ENCODE measurements around the gene OGFOD2. TPM values are rescaled to one million over a fixed set of nuclear protein-coding genes. Genes with fewer than 3 reads are reported as not detected.
A peak's percentile ranks its signal among the peaks of the same experiment; 100 is the strongest.

The OGFOD2 gene
- polyA plus RNA-seq, 1 donor (not counting 4 experiments of a cell fraction or from before 2014, with no cell fraction given), result 6.9 TPM

DNA sequence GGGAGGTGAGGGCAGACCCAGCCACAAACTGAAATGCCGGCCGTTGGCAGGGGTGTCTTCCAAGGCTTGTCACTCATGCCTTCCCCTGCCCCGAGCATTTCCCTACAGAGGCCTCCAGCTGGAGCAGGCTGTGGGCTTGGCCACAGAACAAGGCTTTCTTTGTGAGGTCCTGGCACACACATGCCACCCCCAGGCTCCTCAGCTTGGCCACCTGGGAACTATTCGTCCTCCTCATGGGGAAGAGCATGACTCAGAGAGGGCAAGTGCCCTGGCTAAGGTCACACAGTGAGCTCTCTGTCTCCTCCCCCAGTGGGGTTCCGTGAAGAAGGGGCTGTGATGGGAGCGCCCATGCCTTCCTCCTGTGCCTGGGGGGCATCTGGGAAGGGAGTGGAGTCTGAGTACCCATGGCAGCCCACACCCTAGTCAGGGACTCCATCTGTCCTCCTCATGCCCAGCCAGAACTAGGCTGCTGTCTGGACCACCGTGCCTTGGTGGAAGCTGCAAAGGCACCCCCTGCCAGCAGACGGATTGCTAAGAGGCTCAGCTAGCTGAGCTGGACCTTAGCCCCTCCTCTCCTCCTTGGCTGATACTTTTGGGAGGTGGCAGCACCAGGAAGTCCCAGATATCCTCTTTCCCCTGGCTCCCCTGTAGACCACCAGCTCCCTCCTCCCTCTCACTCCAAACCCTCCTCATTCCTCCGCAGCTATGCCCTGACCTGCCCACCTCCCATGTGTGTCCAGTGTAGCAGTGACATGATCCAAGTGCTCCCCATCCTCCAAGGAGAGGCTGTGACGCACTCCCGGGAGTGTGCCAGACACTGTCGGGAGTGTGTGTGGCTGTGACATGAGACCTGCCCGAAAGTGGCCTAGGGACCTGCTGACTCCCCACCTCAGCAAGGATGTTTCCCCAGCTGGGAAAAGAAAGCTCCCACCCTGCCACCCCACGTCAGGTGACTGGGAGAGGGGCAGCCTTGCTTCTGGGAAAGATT lies 30.1 kb upstream of the OGFOD2 start:
- Histone ChIP-seq H3K9ac (ENCODE audit: control insufficient read depth, extremely low read depth, insufficient read depth, low read length) (peak overlapping the region; percentile 34), H2AFZ (ENCODE audit: control insufficient read depth, low read length) (peak overlapping the region; percentile 49)

GRCh38 chr12:122946690-122947341 lies 28.2 kb upstream of the OGFOD2 start:
- Histone ChIP-seq H4K20me1 (ENCODE audit: control insufficient read depth, extremely low read depth, insufficient read depth, low read length) (no peaks in the 10 kb centered on the region), H3K27ac (ENCODE audit: control insufficient read depth, insufficient read depth, low read length) (peak overlapping the region; percentile 88), H3K4me1 (ENCODE audit: control insufficient read depth, extremely low read depth, insufficient read depth, low read length) (peaks cover 43% of the 10 kb centered on the region), H3K9ac (ENCODE audit: control insufficient read depth, extremely low read depth, insufficient read depth, low read length) (peak overlapping the region; percentile 76), H3K36me3 (ENCODE audit: control insufficient read depth in 2 of 2, extremely low read depth in 1 of 2, insufficient read depth in 2 of 2, low read length in 2 of 2) (no peaks in the 10 kb centered on the region), H2AFZ (ENCODE audit: control insufficient read depth, low read length) (peak overlapping the region; percentile 59), H3K4me2 (ENCODE audit: control insufficient read depth, extremely low read depth, insufficient read depth, low read depth, low read length) (peak overlapping the region; percentile 51), H3K4me3 (ENCODE audit: control insufficient read depth in 2 of 3, extremely low read depth in 1 of 3, insufficient read depth in 2 of 3, low read depth in 1 of 3, low read length in 3 of 3) (no peak overlapping the region), H3K79me2 (ENCODE audit: control insufficient read depth, insufficient read depth, low read length) (no peaks in the 10 kb centered on the region), H3K9me3 (ENCODE audit: control insufficient read depth, low read depth, low read length) (no peaks in the 10 kb centered on the region), H3K27me3 (ENCODE audit: control insufficient read depth, extremely low read depth, insufficient read depth, low read length) (no peaks in the 10 kb centered on the region), H3K9me1 (ENCODE audit: control insufficient read depth, extremely low read depth, insufficient read depth, low read length) (no peaks in the 10 kb centered on the region)
- dilution Hi-C loops (cut with MboI; ENCODE audit: extremely low pct_ligation_motif_present, low sequenced_read_pairs), result no loop called here
- TF ChIP-seq EZH2 (IDR thresholded peaks at IDR 0.05; ENCODE audit: low read length), result no peak
- peak in 2 of 3 experiments; percentile 71 to 83 for TF ChIP-seq CTCF (optimal IDR thresholded peaks at IDR 0.05 in 1 of 3, IDR thresholded peaks at IDR 0.05 in 1 of 3, conservative IDR thresholded peaks at IDR 0.05 in 1 of 3; ENCODE audit: extremely low read depth in 1 of 3, insufficient read depth in 2 of 3, low read length in 3 of 3)
- DNase-seq (ENCODE audit: low read depth, low spot score), result peak; percentile 100
- FAIRE-seq, result peak; percentile 100

More for the DNA sequence above, 30.1 kb upstream of the OGFOD2 start:
- no peaks in the 10 kb centered on the region for H3K9me1 ChIP-seq (ENCODE audit: control insufficient read depth, extremely low read depth, insufficient read depth, low read length)
- no peaks in the 10 kb centered on the region for H4K20me1 ChIP-seq (ENCODE audit: control insufficient read depth, extremely low read depth, insufficient read depth, low read length)
- H3K9me3 ChIP-seq (ENCODE audit: control insufficient read depth, low read depth, low read length), result no peaks in the 10 kb centered on the region
- H3K79me2 ChIP-seq (ENCODE audit: control insufficient read depth, insufficient read depth, low read length), result no peaks in the 10 kb centered on the region
- DNase-seq (ENCODE audit: low read depth, low spot score), result peak; percentile 94
- TF ChIP-seq EZH2 (IDR thresholded peaks at IDR 0.05; ENCODE audit: low read length) (no peak), CTCF (optimal IDR thresholded peaks at IDR 0.05 in 1 of 3, IDR thresholded peaks at IDR 0.05 in 1 of 3, conservative IDR thresholded peaks at IDR 0.05 in 1 of 3; ENCODE audit: extremely low read depth in 1 of 3, insufficient read depth in 2 of 3, low read length in 3 of 3) (no peak)
- dilution Hi-C loops (cut with MboI; ENCODE audit: extremely low pct_ligation_motif_present, low sequenced_read_pairs), result no loop called here
- H3K36me3 ChIP-seq (ENCODE audit: control insufficient read depth in 2 of 2, extremely low read depth in 1 of 2, insufficient read depth in 2 of 2, low read length in 2 of 2), result no peaks in the 10 kb centered on the region
- peak; percentile 95 for FAIRE-seq
- H3K4me3 ChIP-seq (ENCODE audit: control insufficient read depth in 2 of 3, extremely low read depth in 1 of 3, insufficient read depth in 2 of 3, low read depth in 1 of 3, low read length in 3 of 3), result no peak overlapping the region
- H3K27ac ChIP-seq (ENCODE audit: control insufficient read depth, insufficient read depth, low read length), result peak overlapping the region; percentile 79
- H3K27me3 ChIP-seq (ENCODE audit: control insufficient read depth, extremely low read depth, insufficient read depth, low read length), result no peaks in the 10 kb centered on the region
- peaks cover 34% of the 10 kb centered on the region for H3K4me1 ChIP-seq (ENCODE audit: control insufficient read depth, extremely low read depth, insufficient read depth, low read length)
- H3K4me2 ChIP-seq (ENCODE audit: control insufficient read depth, extremely low read depth, insufficient read depth, low read depth, low read length), result peak overlapping the region; percentile 69
